ENCODE measurements around the gene RTL1. TPM values are rescaled to one million over a fixed set of nuclear protein-coding genes. Genes with fewer than 3 reads are reported as not detected.

Gene RTL1
- polyA plus RNA-seq, 3 donors, result 0.04 to 0.15 (median 0.05) TPM

DNA sequence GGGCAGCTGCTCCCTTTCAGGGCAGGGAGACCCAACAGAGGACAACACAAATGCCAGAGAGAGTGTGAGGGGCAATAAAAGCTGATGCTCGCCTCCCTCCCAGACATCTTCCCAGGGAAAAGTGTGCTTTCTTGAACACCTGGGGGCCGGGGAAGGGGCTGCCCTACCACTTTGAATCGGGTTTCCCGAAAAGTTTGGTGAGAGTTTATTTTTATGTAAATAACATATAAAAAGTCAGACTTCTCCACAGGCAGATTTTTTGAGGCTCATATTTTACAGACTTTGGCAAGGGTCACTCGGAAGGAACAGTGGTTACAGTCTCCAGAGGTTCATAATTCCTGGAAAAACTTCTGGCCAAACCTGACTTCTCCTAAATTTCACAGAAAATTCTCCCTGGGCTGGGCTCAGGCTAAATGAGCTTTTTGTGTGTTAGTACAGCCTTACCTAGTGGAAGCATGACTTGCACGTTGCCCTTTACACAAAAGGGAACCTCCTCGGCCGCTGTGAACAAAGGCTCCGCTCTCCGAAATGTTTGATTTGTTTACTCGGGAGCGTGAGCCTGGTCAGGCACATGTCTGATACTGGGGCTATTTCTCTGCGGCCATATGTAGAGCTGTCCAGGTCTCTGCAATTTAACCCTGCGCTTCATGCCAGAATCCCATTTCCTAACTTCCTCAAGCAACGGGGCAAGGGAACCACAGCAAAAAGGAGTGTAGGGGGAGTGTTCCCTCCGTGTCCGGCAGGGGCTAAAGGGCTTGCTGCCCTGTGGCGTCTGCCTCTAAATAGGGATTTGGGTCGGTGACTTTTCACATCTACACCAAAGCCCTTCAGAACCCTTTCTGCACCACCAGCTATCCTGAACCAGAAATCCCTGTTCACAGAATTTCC, 3.4 kb downstream of the RTL1 start:
- no peak for DNase-seq (ENCODE audit: extremely low read depth in 1 of 11, low read depth in 9 of 11, low spot score in 4 of 11)

DNA sequence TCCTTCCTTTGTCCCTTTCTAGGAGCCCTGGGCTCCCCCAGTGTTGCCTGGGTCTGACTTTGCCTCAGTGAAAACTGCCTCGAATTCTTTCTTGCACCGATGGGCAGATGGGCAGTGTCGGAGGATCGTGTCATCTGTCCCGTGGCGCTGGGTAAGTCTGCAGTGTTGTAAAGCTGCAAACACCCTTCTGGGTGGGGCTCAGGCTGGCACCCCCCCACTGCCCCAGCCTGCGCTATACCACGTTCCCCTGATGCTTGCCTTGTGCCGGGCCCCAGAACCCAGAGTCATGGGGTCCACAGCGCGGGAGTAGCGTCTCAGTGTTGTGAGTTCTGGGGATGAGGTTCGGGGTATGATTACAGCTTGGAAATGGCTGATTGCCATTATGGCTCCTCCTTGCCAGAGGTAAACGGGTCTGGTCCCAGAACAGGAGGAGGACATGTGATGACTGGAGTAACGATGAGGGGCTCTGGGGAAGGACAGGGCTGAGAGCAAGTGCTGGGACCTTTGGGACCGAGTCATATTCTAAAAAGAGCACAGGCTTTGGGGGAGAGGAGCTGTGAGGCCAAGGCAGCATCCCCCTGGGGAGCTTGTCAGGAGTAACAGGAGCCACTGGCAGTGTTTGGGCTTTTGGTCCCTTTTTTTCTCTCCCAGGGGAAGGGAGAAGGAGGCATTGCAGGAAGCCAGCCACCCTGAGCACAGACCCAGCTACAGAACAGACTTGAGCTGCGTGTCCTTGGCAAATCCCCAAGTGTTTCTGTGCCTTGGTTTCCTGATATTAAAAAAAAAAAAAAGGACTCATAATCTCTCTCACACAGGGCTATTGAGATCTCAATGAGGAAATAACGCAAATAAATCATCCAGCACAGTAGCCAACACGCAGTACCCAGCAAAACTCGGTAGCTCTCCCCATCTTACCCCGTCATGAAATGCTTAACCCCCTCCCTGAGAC, 4.3 kb downstream of the RTL1 start:
- no peak for DNase-seq (ENCODE audit: extremely low read depth in 1 of 11, low read depth in 9 of 11, low spot score in 4 of 11)

DNA sequence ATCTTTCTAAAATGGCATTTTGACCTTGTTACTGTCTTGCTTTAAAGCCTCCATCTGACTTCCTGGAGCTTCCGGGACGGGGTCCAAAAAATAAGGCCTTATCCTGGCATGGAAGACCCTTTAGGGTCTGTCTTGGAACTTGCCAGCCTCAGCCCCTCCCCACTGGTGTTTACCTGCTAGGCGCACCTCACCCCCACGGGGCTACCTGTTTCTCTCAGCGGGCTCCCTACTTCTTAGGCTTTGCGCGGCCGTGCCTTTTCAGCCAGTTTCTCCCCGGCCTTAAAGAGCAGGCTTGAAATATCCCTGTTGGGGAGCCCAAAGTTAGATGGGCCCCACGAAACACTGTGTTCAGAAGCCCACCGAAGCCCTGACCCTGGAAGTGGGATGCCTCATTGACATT, 5.1 kb downstream of the RTL1 start:
- DNase-seq (ENCODE audit: extremely low read depth in 1 of 11, low read depth in 9 of 11, low spot score in 4 of 11), result no peak

DNA sequence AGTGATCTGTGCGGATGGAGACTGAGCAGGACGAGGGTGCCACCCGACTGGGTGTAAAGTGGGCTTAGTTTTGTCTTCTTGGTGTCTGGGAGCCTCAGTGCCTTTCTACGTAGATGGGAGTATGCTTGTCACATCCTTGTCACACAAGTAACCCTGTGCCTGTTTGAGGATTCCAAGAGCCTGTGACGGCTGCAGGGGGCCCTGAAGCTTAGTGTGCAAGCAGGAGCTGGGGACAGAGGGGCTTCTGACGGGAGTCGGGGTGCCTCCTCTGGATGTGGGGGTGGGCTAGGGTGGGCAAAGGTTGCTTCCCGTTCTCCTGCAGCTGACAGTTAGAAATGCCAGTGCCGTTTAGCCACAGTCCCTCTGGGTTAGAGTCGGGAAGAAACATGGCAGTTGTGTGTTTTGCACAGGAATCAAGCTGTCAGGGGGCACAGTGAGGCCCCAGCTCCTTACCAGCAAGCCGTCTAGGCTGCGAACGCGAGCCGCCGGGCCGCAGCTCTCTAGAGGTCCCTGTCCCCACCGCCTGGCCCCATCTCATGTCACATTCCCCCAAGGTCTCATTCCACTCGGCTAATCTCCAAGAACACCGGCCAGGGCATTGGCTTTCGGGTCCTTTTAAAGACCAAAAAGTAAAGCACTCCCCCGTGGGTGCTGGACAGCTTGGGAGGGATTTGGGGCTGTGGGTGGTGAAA, 7.0 kb downstream of the RTL1 start:
- no peak for DNase-seq (ENCODE audit: extremely low read depth in 1 of 11, low read depth in 9 of 11, low spot score in 4 of 11)

DNA sequence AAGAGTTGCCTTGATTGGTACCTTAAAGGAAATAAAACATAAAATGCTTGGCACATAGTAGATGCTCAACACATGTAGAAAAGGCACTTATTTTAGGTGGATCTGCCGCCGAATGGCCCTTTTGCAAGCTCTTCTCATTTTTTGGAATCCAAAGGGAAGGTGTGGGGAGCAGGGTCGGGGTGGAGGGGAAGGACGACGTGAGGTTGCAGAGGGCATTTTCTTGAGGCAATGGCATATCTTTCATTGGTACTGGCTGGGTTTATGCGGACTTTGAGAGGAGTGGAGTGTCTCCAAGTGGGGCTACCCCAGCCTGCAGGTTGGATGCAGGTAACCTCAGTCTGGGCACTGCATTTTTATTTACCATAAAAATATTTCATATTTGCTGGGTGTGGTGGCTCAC, 8.1 kb downstream of the RTL1 start:
- DNase-seq (ENCODE audit: extremely low read depth in 1 of 11, low read depth in 9 of 11, low spot score in 4 of 11), result no peak

DNA sequence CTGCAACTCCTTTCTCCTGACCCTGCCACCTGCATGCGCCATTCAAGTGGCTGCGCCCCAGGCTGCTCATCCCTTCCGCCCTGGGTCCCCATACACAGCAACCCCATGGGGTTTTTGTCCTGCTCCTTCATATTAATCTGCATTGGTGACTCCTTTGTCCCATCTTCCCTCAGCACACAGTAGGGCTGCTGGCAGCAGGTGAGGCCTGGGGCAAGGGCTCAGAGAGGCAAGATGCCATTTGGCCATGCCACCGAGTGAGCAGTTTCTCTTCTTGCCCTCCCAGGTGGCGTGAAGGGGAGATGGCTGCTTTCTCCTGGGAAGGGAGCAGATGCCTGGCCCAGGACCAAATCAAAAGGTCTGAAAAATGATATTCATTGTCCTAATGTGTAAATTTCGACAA, 9.1 kb downstream of the RTL1 start:
- no peak for DNase-seq (ENCODE audit: extremely low read depth in 1 of 11, low read depth in 9 of 11, low spot score in 4 of 11)

DNA sequence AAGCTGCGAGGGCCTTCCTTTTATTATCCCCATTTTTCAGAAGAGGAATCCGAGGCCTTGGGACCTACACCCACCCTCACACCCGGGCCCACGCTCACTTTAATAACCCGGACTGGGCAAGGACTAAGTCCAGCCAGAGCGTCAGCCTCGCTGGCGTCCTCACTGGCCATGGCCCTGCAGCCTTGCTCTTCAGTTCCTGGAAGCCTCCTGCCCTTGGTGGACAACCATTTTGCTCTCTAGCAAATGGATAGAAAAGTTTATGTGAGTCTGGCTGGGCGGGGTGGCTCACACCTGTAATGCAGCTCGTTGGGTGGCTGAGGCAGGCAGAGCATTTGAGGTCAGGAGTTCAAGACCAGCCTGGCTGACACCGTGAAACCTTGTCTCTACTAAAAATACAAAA, 9.8 kb downstream of the RTL1 start:
- no peak for DNase-seq (ENCODE audit: extremely low read depth in 1 of 11, low read depth in 9 of 11, low spot score in 4 of 11)

DNA sequence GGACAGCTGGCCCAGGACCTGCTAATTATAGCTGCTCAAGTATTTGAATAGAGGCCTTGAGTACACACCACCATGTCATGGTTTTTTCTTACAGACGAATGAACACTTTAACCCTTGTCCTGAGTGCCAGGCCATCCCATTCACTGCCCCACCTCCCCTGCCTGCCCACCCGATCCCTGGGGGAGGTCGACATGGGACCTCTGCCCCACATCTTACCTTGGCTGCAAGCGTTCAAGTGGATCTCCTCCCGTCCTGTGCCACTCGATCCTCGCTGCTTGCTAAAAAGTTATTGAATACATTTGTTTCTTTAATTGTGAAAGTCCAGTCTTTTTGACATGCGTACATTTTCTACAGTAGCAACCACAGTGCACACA, 10.3 kb downstream of the RTL1 start:
- DNase-seq (ENCODE audit: extremely low read depth in 1 of 11, low read depth in 9 of 11, low spot score in 4 of 11), result no peak

DNA sequence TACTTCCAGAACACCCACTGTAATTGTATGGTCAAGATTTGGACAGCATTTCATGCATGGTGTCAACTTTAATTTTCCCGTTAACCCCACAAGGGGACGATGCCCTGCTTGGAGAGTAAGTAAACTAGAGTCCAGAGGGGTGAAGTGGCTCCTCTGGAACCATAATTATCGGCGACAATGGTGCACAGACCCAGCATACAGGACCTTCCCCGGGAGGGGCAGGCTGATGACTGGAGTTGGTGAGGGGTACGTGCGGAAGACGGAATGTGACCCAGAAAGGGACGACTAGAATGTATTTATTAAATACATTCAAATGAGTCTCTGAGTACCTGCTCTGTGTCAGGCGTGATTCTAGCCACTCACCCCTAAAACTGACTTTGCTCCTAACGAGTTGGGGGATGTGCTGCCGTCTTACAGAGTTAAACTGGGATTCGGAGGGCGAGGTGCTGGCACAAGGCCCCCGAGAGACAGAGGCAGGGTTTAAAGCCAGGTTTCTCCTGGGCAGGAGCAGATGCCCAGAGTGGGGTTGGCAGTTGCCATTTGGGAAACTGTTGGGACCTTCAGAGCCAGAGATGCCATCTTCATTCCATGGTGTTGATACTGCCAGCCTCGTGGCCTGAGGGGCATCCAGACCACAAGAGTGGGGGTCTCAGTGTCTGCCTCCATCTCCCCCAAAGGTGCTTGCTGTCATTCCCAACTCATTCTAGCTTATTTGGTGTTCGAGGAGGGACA, 10.9 kb downstream of the RTL1 start:
- DNase-seq (ENCODE audit: extremely low read depth in 1 of 11, low read depth in 9 of 11, low spot score in 4 of 11), result no peak

DNA sequence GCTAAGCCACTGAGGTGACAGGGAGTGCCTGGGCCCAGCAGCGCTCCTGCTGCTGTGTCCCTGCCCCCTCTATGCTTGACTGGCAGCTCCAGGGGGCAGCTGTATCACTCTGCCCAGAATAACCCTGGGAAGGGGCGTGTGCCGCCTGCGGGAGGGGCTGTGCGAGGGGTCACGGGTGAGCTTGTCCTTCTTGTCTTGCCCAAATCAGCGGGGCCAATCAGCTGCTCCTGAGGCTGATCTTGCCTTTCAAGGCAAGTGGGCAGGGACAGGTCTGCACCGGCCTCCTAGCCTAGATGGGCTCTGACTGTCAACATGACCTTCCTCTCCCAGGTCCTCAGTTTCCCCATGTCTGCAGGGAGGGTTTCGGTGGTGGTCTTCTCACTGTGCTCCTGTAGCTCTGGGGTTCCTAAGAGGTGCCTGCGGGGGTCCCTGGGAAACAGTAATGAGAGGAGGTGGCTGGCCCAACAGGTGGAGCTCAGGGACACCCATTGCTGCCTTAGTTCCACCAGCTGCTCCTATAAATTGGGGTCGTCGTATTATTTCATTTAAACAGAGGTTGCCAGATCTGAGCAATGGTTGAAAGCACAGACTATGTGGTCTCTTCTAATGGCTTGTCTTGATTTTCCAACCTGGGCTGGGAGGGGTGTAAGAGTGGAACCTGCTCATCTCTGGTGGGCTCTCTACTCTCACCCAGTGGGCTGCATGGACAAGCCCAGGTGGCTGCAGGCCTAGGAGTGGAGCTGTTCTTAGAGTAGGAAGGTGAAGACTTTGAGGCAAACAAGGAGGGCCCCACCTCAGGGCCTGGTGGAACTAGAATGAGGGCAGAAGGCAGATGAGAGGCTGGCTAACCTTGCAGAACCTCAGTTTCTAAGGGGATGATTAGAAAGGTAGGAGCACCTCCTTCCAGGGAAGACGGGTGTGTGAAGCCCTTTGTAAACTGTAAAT, 11.7 kb downstream of the RTL1 start:
- DNase-seq (ENCODE audit: extremely low read depth in 1 of 11, low read depth in 9 of 11, low spot score in 4 of 11), result no peak

DNA sequence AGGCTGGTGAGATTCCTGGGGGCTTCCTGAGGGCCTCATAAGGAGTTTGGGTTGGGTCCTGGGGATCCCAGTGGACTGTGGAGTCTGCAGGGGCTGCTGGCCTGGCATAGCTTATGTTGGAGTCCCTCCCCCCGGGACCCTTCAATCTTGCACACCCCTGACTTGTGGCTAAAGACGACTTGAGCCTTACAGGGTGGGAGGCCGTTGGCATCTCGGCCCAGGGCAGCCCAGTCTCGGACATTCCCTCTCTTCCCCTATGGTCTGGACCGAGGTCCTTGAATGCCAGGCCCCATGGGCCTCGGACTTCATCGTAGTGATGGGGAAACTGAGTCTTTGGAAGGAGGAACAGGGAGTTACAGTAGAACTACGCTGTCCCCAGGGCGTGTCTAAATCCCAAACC, 12.5 kb downstream of the RTL1 start:
- DNase-seq (ENCODE audit: extremely low read depth in 1 of 11, low read depth in 9 of 11, low spot score in 4 of 11), result no peak

DNA sequence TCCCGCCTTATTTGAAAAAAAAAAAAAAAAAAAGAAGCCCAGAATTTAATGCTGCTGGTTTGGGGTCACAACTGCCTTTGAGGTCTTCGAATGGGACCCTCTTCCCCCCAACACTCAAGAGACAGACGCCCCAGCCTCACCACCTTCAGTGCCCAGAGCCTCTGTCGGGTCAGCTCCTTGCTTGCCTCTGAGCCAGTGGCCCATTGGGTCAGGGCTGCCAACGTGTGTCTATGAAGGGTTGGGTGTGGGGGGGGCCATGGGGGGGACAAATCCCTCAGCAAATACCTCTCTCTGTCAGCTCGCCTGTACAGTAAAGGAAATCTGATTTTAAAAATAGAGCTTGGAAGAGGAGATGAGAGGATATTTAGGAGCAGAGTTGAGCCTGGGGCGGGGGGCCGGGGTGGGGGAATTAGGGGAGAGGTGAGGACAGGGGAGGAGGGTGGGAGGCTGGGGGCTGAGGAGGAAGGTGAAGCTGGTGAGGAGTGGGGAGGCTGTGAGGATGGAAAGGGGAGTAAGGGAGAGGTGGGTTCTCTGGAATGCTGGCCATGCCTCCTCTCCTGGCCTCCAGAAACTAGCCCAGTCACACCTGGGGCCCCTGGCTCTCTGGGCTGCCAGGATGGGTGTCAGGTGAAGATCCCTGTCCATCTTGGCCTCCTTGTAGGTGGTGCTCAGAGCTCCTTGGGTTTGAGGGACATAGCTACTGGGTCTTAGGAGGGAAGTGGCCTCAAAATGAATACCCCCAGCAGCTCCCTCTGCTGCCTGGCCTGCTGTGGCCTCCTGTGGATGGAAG, 13.3 kb downstream of the RTL1 start:
- no peak for DNase-seq (ENCODE audit: extremely low read depth in 1 of 11, low read depth in 9 of 11, low spot score in 4 of 11)

DNA sequence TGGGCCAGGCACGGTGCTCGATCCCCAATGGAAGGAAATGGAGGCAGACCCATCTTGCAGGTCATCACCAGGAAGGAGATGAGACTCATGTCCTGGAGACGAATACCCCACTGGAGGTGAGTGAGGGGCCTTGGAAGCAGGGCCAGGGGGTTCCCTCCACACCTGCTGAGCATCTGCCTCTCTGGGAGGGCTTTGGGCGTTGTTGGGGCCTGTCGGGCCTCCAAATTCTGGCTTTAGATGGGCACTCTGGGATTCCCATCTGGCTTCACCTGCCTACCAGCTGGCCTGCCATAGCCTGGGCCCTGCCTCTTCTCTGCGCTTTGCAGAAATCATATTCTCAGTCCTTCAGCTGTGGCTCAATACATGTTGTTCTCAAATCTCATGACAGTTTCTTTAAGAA, 13.9 kb downstream of the RTL1 start:
- no peak for DNase-seq (ENCODE audit: extremely low read depth in 1 of 11, low read depth in 9 of 11, low spot score in 4 of 11)

DNA sequence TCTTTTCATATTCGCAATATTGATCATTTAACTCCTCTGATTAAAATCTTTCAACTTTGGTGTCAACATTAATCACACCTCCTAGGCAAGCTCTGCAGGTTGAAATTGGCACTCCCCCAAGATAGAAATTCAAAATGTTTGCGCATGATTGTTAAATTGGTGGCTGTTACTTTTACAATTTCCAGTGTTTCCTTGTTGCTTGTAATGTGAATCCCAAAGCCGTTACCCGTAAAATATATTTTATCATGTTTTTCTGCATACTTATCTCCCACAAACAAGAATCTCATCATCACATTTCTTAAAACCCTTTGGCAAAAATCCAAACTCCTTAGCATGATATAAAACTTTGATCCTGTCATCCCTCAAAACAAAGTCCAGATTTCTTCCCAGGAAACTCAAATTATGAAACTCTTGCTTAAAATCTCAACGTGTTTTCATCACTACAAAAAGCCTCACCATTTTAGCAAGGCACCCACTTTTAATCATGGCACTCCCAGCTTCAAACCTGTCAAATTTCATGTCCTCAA, 14.7 kb downstream of the RTL1 start:
- DNase-seq (ENCODE audit: extremely low read depth in 1 of 11, low read depth in 9 of 11, low spot score in 4 of 11), result no peak

DNA sequence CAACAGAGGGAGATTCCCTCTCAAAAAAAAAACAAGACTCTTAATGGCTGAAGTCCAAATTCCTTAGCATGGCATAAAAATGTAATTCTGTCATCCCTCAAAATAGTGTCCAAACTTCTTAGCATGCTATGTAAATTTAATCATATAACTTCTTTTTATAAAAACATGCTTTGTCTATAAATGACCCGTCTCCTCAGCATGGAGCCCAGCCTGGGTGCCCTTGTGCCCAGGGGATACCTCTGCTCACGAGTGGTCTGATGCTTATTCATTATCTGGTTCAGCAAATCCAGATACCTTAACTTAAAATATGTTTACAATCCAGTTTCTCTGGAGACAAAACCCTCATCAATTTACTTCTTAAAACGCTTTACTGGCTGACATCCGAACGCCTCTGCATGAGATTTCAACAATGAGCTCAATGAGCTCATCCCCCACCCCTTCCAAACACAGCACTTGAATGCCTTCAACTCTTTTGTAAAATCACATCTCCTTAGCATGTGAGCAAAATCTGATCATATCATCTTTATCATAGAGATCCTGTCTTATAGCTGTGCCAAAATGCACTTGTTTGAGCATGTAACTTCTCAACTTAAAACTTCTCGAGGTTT, 15.7 kb downstream of the RTL1 start:
- DNase-seq (ENCODE audit: extremely low read depth in 1 of 11, low read depth in 9 of 11, low spot score in 4 of 11), result no peak

DNA sequence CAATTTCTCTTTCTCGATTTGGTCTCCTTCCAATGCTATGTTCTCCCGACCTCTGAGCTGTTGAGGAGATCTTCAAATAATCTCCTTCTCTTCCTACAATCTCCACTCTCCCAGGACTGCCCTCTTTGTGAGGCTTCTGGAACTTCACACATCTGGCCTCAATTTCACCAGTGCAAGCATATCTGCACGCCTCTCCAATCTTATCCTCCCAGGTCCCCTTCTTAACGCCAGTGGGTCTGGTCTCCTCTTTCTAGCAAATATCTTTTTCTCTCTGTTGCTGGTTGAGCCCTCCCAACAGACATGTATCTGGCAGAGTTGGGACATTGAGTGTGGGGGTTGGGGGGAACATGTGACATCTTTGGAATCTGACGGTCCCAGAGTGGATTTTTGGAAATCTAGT, 17.9 kb downstream of the RTL1 start:
- no peak for DNase-seq (ENCODE audit: extremely low read depth in 1 of 11, low read depth in 9 of 11, low spot score in 4 of 11)

DNA sequence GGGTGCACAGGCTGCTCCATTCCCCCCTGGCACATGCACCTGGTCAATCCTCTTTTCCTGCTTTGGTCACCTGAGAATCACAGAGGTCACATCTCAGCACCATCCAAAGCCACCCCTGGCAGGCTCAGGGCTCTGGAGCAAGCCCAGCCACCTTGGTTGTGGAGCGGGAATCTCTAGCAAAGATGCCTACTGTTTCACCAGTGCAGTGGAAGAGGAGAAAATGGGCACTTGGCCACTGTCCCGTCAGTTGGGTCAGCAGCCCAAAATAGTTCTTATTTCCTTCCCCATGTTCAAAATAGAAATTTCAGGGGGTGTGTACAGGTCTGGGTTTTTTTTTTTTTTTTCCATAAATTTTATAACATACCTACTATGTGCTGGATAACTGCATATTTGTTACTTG, 18.3 kb downstream of the RTL1 start:
- DNase-seq (ENCODE audit: extremely low read depth in 1 of 11, low read depth in 9 of 11, low spot score in 4 of 11), result no peak
